ENCODE data around the gene RNF123.

The RNF123 gene

DNA sequence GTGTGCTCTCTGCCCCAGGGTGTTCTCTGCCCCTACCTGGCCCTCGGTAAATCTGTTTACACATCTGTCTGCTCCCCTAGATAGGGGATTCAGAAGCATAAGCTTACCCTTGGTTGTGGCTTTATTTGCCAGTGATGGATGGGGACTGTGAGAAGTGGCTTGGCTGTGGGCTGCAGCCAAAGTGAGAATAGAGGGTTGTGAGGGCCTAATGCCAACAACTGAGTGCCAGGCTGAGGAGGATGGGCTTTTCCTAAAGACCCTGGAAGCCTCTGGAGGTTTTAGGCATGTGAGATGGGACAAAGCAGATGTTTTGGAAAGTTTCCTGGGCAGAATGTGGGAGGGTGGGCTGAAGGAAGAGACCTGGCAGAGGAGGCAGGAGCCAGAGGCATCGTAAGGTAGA lies 30.6 kb upstream of the RNF123 start:
- no peak for DNase-seq (ENCODE audit: insufficient read length, low spot score)
- TF ChIP-seq, protein P1, sequence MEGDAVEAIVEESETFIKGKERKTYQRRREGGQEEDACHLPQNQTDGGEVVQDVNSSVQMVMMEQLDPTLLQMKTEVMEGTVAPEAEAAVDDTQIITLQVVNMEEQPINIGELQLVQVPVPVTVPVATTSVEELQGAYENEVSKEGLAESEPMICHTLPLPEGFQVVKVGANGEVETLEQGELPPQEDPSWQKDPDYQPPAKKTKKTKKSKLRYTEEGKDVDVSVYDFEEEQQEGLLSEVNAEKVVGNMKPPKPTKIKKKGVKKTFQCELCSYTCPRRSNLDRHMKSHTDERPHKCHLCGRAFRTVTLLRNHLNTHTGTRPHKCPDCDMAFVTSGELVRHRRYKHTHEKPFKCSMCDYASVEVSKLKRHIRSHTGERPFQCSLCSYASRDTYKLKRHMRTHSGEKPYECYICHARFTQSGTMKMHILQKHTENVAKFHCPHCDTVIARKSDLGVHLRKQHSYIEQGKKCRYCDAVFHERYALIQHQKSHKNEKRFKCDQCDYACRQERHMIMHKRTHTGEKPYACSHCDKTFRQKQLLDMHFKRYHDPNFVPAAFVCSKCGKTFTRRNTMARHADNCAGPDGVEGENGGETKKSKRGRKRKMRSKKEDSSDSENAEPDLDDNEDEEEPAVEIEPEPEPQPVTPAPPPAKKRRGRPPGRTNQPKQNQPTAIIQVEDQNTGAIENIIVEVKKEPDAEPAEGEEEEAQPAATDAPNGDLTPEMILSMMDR (IDR thresholded peaks at IDR 0.05; ENCODE audit: insufficient read depth, missing control alignments) = no peak
- FAIRE-seq = no peak

DNA sequence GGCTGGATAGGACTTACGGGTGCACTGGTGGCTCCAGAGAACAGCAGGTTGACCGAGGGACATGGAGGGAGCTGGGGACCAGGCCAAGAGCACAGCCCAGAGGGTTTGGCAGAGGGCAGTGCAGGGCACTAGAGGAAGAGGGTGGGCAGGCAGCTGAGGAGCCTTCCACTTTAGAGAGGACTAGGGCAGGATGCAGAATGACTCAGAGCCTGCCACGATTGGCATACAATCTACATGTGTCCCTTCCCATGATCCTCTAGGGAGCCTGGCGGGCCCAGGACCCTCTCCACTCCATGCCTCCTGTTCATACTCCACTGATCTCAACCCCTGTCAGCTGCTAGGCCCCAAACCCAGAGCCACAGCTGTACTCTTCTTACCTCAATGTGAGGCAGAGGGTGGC lies 29.6 kb upstream of the RNF123 start:
- FAIRE-seq = no peak
- TF ChIP-seq, protein P1 (IDR thresholded peaks at IDR 0.05; ENCODE audit: insufficient read depth, missing control alignments) = no peak
- DNase-seq (ENCODE audit: insufficient read length, low spot score) = no peak

DNA sequence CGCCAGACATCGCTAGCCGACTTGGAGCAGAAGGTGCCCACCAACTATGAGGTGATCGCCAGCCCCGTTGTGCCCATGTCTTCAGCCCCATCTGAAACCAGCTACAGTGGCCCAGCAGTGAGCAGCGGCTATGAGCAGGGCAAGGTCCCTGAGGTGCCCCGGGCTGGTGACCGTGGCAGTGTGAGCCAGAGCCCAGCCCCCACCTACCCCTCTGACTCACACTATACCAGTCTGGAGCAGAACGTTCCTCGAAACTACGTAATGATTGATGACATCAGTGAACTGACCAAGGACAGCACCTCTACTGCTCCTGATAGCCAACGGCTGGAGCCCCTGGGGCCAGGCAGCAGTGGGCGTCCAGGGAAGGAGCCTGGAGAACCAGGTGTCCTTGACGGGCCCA lies 28.1 kb upstream of the RNF123 start:
- FAIRE-seq (no peak), DNase-seq (ENCODE audit: insufficient read length, low spot score) (no peak)
- TF ChIP-seq, protein P1 (IDR thresholded peaks at IDR 0.05; ENCODE audit: insufficient read depth, missing control alignments) = no peak

DNA sequence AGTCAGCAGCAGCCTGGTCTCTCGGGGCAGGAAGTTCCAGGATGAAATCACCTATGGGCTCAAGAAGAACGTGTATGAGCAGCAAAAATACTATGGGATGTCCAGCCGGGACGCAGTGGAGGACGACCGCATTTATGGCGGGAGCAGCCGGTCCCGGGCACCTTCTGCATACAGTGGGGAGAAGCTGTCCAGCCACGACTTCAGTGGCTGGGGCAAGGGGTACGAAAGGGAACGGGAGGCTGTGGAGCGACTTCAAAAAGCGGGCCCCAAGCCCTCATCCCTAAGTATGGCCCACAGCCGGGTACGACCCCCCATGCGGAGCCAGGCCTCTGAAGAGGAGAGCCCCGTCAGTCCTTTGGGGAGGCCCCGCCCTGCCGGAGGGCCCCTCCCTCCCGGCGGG lies 27.3 kb upstream of the RNF123 start:
- FAIRE-seq (no peak), DNase-seq (ENCODE audit: insufficient read length, low spot score) (no peak)
- TF ChIP-seq, protein P1 (IDR thresholded peaks at IDR 0.05; ENCODE audit: insufficient read depth, missing control alignments) = no peak

DNA sequence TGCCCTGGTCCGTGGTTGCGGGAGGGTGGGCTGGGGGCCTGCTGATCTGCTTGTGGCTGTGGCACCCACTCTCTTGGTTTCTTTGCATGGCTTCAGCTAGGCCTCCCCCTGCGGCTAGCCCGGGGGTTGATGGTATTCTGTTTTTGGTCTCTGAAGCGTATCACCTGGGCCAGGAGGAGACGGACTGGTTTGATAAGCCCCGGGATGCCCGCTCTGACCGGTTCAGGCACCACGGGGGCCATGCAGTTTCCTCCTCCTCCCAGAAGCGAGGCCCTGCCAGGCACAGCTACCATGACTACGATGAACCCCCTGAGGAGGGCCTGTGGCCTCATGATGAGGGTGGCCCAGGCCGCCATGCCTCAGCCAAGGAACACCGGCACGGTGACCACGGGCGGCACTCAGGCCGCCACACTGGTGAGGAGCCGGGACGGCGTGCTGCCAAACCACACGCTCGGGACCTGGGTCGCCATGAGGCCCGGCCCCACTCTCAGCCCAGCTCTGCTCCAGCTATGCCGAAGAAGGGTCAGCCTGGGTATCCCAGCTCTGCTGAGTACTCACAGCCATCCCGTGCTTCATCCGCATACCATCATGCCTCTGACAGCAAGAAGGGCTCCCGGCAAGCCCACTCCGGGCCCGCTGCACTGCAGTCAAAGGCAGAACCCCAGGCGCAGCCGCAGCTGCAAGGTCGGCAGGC lies 26.5 kb upstream of the RNF123 start:
- TF ChIP-seq, protein P1 (IDR thresholded peaks at IDR 0.05; ENCODE audit: insufficient read depth, missing control alignments) = no peak
- FAIRE-seq (no peak), DNase-seq (ENCODE audit: insufficient read length, low spot score) (no peak)

DNA sequence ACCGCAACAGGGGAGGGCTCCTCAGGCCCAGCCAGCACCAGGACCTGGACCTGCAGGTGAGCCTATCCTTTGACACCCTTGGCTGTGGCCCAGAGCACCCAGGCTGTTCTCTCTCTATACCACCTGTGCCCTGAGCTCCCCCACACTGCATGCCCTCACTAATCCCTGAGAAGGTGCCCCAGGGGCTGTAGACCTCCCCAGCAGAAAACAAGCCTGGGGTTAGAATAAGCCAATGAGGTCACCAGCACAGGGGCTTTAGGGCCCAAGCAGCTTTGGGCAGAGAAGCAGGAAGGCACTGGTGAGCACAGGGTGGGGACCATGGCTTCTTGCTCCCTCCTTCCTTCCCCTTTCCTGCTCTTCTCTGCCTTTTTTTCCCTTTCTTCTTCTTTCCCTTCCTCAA lies 25.5 kb upstream of the RNF123 start:
- DNase-seq (ENCODE audit: insufficient read length, low spot score) (no peak), FAIRE-seq (no peak)
- TF ChIP-seq, protein P1 (IDR thresholded peaks at IDR 0.05; ENCODE audit: insufficient read depth, missing control alignments) = no peak

DNA sequence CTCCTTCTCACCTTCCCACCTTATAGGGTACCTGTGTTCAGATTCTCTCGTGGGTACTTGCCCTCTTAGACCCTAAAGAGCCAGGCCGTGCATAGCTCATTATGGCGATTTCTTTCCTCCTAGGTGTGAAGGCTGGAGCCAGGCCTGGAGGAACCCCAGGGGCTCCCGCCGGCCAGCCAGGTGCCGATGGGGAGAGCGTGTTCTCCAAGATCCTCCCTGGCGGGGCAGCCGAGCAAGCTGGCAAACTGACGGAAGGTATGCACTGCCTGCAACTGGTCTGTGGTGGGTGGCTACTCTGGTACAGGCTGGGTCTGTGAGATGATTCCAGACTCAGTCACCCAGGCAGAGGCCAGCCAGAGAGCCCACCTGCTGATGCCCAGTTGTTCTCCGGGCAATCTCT lies 25.1 kb upstream of the RNF123 start:
- no peak for FAIRE-seq
- DNase-seq (ENCODE audit: insufficient read length, low spot score) = no peak

More for the DNA sequence above, 25.1 kb upstream of the RNF123 start:
- TF ChIP-seq, protein P1 (IDR thresholded peaks at IDR 0.05; ENCODE audit: insufficient read depth, missing control alignments) = no peak

Data from D721Med (cell line).